Stimulated activated CD8-positive, alpha-beta memory T cell treated with anti-CD3 and anti-CD28 coated beads, Interleukin-2, amount 100 ng/mL, for 48 hours (primary cell): ENCODE measurements around the gene NEDD4L.

Experiments
- DNase-seq, 2 donors: peaks; one replicate each; pipeline ENCODE4 v3.0.0-alpha.2; 2020; ENCODE audit warnings: low read depth in 2 of 2

NEDD4L gene

DNA sequence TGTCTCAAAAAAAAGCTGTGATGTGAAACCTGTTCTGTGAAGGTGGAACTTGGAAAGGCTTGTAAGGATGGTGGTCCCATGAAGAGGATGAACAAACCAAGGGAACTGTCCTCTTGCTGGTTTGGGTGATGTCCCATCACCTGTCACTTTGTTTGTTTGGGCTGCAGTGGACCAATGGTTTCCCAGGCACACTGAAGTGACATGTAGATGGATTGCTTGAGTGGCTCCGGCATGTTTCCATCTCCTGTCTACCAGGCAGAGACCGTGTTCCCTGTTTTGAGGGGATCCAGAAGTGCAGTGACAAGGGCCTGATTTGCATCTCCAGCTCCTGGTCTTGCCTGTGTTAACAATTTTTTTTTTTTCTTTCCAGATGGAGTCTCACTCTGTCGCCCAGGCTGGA is 8.9 kb downstream of the NEDD4L start:
- DNase-seq = no peak

DNA sequence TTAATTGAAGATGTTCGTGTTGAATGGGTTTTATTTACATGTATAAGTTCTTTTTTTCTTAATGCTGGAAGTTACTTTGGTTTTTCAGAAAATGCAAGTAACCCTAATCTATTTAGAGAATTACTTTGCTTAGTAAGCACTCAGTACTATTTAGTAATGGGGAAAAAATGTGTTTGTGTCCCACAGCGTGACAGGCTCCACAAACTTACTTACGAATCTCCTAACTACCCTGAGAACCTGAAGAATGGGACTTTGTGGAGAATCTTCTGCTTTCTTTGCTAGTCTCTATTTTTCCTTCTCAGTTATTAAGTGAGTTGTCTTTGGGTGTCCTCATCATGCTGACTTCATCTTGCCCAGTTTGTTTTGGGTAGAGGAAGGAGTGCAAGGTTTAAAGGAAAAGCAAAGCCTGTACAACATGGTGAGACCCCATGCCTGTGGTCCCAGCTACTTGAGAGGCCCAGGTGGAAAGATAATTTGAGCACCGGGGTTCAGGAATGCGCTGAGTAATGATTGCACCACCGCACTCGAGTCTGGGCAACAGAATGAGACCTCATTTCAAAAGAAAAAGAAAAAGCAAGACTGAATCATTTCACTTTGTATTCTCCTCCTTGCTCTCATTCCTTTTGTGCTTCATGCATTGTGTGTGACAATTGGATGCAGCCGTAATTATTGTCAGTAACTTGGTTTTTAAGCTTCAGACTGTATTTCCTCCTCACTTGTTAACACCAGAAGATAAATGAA is 10.2 kb downstream of the NEDD4L start:
- DNase-seq = no peak

DNA sequence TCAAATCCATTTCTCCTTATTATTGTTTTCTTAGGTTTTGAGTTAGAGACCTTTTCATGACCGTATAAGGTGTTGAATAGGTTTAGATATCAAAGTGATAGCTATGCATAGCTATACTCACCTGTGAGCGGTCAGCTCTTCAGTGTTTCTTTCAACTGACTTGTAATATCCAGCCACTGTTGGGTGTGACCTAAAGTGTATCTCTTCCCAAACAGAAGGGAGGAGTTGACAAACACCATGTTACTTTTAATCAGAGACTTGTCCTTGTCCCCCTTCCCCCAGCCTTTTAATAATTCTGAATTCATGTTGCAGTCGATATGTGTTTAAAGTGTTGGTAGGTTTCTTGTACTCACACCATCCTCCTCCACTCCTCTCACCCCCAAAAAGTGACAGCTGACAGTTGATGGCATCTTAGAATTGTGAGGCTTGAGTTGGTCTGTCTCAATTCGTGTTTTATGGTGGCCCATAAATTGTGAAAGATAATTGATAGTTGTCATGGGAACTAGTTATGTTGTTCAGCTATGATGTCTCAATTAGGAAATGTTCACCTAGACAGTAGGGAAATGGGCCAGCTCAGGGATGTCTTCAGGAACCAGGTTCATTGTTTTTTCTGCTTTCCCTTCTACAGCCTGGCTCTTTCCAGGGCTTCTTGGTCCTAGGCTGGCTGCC is 12.0 kb downstream of the NEDD4L start:
- no peak for DNase-seq

DNA sequence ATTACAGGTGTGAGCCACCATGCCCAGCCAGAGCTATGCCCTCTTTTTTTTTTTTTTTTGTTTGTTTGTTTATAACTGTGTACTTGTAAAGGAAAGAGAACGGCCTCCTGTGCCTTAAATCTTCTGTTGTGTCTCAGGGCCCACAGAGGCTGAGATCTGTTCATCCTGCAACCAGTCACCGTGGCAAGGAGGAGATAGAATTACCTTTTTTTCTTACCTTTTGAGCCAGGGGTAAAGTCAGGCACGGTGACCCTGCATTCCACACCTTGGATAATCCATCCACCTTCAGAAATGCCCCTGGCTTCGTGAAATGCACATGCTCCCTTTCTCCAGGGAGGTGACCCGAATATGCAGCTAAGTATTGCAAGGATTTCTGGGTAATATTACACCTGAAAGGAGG is 12.8 kb downstream of the NEDD4L start:
- DNase-seq = no peak

DNA sequence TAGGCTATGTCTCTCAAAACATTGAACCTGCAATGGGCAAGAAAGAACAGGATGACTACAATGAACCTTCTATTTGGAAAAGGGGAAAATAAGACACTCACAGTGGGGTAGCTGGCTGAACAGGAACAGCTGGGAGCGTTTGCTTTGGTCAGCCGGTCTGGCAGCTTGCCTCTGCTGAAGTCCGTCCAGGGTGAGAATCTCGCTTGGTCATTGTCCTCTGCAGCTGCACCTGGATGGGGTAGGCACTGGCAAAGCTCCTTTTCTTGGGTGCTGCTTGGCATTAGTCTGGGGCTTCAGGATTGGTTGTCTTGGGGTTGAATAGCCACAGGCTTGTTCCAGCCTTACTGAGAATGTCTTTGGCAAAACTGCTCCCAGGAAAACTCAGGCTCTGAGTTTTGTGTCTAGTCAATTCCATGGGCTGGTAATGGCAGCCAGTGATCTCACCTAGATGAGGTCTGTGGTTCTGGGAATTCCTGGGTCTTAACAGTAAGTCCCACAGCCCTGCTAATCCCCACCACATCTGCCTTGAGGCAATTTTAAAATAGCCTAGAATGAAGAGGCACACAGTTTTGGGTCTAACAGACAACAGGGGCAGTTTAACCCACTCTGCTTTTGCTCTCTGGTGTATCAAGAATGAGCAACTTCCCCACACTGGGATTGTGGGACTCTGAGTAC is 13.4 kb downstream of the NEDD4L start:
- DNase-seq = no peak

DNA sequence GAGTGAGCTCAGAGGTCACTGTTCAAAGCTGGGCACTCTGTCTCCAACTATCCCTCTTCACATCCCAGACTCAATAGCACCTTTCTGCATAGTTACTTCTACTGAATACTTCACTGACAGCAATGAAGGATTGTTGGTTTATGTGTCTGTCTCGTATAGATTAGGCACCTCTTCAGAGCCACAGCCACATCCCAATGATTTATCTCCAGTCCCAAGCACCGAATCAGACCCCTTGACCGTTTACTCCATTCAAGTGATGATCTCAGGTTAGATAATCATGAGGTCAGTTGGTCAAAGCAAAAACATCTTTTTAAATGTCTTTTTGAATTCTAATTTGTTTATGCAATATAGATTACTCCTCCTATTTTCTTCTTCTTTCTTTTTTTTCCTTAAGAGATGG is 14.7 kb downstream of the NEDD4L start:
- no peak for DNase-seq

DNA sequence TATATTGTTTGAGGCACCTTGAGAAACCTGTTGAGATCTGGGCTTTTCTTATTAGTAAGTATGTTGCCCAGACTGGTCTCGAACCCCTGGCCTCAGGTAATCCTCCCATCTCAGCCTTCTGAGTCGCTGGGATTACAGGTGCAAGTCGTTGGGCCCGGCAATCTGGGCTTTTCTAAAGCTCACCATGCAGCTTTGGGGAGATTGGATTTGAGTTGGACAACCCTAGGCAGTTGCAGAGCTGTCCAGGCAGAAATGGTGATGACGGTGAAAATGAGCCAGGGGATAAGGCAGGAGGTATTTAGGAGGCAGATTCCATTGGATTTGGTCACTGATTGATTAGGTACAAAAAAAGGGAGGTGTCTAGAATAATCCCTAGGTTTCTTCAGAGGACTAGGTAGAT is 16.2 kb downstream of the NEDD4L start:
- no peak for DNase-seq

DNA sequence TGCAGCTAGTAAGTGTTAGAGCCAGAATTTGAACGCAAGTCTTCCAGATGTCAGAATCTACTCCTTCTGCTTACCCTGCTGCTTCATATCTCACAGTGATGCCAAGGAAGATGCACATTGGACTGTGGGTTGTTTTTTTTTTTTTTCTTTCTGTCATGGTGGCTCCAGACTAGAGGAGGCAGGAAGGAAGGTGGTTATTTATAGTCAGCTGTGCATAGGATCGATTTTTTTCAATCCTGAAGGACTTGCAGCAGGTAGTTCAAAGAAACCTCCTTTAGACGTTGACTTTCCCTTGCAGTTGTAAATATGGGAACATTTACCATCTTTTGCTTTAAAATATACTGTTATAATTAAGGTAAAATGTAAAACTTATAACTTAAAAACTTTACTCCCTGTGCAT is 17.3 kb downstream of the NEDD4L start:
- no peak for DNase-seq

DNA sequence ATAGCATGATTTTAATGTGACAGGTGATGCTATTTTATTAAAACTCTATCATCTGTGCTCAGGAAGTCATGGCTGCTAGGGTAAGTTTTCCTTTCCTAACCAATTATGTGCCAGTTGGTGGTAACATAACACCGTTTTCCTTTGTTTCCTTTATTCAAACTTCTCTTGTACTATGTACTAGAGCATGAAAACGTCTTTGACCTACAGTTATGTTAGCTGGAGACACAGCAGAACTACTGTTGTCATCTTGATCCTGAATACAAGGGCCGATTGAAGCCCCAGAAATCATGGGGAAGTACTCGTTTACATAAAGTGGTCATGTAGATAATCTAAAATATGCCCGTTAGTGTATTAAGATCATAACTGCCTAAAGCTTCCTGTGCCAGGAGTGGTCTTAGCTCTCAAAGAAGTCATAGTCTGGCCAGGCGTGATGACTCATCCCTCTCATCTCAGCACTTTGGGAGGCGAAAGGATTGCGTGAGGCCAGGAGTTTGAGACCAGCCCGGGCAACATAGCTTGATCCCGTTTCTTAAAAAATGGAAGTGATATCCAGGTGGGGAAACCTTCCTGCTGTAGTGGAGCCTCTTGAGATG is 20.5 kb downstream of the NEDD4L start:
- DNase-seq = no peak

DNA sequence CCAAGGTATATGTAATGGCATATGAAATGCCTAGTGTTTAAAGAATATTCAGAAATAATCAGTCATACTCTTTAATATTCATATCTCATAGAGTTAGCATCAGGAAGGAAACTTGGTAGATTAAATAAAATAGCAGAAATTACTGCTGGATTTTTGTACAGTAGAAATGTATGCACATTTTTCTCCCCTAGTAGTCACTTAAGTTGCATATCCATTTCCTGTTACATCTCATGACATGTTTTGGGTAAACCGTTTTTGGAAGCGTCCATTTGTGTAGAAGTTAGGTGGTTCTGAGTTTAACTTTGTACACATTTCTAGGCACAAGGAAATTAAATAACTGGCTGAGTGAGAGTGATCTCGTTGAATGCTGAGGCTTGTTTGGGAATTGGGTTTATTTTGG is 21.9 kb downstream of the NEDD4L start:
- no peak for DNase-seq

DNA sequence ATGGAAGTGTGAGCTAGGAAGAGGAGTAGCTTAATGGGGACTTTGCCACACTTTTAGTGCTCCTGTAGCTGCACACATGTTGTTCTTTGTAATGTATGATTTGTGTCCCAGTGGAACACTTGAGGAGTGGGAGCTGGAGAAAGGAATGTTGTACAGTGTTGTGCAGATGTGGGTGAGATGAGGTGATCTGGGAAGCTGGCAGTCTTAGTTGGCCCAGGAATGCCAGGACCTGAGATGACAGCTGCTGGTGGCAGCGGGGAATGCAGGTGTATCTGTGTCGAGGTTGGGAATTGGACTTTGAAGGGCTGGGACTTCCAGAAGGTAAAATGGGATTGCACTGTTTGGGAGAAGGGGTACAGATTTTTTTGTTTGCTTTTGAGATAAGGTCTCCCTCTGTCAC is 23.6 kb downstream of the NEDD4L start:
- DNase-seq = no peak

DNA sequence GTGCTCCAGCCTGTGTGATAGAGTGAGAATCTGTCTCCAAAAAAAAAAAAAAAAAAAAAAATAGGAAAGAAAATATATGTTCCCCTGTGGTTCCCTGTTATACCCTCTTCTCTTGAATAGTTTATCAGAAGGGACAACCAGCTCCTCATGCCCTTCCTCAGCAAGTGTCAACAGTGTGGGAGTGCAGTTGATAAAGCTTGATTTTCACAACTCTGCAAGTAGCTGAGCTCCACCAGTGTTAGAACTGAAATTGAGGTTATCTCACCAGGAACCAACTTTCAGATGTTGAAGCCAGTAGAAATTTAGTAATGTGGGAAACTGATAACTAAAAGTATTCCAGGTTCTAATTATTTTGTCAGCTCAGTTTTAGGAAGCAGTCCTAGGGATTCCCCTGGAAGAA is 25.1 kb downstream of the NEDD4L start:
- DNase-seq = no peak

DNA sequence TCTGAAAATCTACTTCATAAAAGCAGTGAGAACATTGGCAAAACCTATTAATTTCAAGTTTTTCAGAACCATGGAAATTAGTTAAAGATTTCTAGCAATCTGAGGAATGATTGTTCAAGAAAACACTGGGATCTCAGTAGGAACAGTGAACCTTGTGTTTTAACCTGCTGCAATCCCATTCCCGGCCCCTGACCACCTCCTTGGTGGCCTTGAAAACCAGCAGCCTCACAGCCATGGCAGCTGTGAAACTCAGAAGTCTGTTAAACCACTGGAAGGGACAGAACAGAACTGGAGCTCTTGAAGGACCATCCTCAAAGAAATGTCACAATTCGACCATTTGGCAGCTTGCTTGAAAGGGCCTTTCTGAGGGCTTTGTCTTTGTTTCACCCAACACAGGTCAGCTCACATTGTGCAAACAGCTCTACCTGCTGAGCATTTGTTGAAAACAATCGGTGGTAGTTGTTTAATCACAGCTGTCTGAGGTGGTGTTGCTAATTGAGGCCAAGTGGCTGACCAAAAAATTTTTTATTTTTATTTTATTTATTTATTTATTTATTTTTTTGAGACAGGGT is 25.8 kb downstream of the NEDD4L start:
- DNase-seq = no peak

DNA sequence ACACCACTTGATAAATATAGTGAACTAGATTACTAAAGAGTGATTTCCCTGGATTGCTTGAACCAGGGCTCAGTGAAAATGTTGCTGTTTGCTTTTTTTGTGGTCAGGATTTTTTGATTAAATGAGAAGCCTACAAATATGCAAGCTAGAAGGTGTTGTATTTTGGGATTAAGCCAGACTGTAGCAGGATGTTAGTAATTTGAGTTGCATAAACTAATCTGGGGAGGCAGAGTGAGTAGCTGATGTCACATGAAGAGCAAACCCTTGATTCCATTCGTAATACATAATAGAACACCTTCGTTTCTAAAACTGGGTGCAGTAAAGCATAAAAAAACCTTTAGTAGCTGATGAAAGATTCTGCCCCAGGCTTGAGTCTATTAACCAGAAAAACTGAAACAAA is 32.0 kb downstream of the NEDD4L start:
- DNase-seq = no peak

DNA sequence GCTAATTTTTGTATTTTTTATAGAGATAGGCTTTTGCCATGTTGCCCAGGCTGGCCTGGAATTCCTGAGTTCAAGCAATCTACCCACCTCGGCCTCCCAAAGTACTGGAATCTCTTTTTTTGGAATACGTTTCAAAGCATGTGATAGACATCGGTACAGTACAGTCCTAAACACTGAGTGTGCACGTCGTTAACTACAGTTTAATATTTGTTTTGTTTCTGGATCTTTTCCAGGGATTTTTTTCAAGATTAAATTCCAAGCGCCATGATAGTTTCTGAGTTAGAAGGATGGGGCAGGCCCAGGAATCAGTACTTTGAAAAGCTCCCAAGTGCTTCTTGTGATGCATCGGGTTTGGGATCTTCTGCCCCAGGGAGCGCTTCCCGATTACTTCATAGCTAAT is 33.3 kb downstream of the NEDD4L start:
- DNase-seq = no peak

DNA sequence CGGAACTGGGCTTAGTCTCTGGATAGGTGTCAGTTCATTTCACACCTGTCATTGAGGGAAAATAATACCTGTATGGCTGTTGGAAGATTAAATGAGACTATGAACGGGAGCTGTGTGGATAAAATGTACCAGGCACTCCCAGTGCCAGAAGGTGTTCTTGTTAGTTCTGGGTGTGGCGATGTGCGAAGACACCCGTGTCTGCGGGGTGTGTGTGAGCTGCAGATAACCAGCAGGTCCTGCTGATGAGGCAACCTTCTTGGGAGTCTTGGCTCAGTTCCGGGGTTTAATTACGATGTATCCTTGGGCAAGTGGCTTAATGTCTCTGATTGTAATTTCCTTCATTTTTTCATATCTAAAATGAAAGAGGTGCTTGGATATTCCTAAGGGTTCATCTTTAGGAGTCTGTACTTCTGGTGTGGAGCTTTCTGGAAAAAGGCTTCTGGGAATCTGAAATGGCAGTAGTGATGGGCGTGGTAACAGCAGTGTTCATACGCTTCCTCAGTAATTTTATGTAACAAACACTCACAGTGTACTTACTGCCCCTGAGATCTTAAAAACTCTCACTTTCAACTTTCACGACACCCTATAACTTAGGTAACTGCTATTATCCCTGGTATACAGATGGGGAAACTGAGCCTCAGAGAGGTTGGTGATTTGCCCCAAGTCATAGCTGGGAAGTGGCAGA is 35.0 kb downstream of the NEDD4L start:
- DNase-seq = no peak

DNA sequence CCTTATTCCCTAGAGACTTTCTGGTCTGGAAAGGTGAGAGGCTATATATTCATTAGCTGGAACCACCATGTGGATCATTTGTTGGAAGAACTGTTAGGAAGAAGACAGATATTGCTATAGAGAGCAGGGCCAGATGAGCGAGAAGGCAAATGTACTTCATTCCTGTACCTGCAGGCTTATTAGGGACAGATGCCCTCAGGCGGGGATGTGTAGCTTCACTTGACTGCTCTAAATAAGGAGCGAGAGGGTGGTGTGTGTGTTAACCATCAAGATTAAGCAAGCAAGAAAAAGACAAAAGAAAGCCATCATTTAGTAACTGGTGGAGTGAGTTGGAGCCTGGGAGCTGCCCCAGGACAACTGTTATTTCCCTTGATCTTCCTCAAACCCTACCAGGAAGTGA is 36.4 kb downstream of the NEDD4L start:
- DNase-seq = no peak

DNA sequence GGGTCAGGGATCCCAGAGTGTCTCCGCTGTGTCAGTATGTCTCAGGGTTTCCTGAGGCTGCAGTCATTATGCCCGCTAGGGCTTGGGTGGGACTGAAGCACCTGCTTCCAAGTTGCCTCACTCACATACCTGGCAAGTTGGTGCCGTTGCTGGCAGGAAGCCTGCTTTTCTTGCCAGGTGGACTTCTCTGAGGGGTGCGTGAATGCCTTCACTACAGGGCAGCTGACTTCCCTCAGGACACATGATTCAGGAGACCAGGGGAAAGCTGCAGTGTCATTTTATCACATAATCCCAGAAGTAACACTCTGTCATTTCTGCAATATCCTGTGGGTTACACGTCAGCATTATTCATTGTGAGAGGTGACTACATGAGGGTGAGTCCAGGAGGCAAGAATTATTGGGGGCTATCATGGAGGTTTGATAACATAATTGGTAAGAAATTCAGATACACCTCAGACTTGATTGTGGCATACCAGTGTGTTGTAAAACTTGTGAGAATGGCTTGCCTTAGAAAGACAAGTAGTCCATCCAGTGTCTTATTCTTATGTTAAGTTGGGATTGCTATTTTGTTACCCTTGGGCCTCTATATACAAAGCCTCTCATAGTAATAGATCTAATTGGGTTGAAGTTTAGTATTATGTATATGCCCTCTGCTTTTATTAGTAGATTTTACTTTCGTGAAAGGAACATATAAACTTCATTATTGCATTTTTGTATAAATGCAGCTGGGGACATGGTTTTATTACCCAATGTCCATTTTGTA is 44.1 kb downstream of the NEDD4L start:
- DNase-seq = no peak

DNA sequence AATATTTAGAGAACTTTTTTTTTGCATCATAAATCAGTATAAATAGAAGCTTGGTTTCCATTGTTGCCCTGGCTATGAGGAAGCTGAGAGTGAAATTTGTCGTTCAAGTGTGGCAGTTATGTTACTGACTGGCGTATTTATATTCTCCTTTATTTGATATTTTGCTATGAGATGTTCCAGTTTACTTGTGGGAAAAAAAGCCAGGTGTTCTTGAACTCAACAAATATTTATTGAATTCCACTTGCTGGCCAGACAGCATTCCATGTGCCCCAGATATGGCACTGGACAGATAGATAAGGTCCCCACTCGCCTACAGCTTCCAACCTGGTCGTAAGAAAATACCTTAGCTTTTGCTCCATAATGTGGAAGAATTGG is 44.7 kb downstream of the NEDD4L start:
- no peak for DNase-seq

DNA sequence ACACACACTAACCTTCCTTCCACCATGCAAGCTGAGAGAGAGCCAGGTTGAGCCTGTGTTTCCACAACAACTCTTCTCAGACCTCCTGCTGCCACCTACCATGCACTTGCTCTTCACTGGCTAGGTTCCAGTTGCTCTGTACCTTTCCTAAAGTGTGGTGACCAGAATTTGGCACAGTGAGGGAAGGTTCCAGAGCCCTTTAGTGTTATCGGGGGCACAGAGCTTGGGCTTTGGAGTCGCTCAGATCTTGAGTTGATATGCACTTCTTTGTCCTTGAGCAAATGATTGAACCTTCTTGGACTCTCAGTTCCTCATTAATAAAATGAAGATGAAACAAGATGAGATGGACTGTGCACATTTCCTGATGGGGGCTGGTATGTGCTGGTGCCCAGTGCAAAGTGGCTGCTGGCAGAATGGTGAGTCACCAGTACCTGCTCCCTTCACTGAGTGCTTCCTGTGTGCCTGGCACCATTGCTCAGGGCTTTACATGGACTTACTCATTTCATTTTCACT is 47.1 kb downstream of the NEDD4L start:
- DNase-seq = no peak

DNA sequence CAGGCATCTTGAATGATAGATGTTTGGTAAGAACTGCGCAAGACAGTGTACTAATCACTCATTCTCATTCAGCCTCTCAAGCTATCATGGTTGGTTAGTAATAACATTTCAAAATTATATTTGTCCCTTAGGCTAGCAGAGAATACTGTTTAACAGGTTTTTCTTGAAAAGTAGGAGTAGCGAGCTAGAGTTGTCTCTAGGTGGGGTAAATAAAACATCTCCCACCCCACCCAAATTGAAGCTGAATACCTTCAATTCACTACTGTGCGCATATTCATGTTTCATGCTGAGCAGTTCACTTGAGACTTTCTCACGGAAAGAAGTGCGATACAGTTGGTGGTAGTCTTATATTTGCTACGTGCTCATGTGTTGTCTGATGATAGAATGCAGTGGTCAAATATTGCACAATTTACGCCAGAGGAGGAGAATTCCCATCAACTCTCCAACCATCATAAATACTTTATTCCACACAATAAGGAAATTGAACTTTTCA is 49.3 kb downstream of the NEDD4L start:
- DNase-seq = no peak
